HepG2 (cell line): ENCODE data around the gene ELP4. TPM values are rescaled to one million over a fixed set of nuclear protein-coding genes. Genes with fewer than 3 reads are reported as not detected.

Source experiments
- ATAC-seq: fragments of 200-7000 bp; cut with Tn5 transposase; 3 replicates; pipeline ENCODE4 v1.9.1; 2020; ENCODE audit warnings: mild to moderate bottlenecking, moderate library complexity
- BruUV-seq: library from RNA; stranded (reverse); fragments of 400-500 nt; replicated peaks from 2 replicates; lab custom pipeline; 2021; lab: Mats Ljungman, UMichigan
- CTCF ChIA-PET: fragments of 300-600 bp; formaldehyde crosslinking; extraction: SDS; loops from one replicate; lab custom pipeline; 2021; ENCODE audit warnings: low total read pairs, inconsistent platforms, low intra/inter-chr PET ratio; lab: Yijun Ruan, JAX
- POLR2A ChIA-PET: fragments of 350-600 bp; sonication (Branson Sonifier 250); formaldehyde crosslinking; loops from one replicate; lab custom pipeline; 2020; ENCODE audit warnings: antibody characterized with exemption, inconsistent platforms; lab: Yijun Ruan, JAX
- DNase-seq: peaks from one replicate; pipeline ENCODE4 v3.0.0-alpha.2; 2015; ENCODE audit warnings: low spot score
- FAIRE-seq: peaks from 3 replicates; lab custom pipeline; 2011; peaks lifted over from hg19 to GRCh38; lab: Jason Lieb, UNC
- H2AFZ ChIP-seq: one replicate; pipeline ENCODE4 v1.6.1; 2011; ENCODE audit warnings: low read length, inconsistent platforms
- H3K27ac ChIP-seq: fragments of 300-600 bp; 3 replicates; pipeline ENCODE4 v1.8.0; 2011; ENCODE audit warnings: mixed run types, mild to moderate bottlenecking, mixed read lengths, low read length, inconsistent platforms; ENCODE audit not compliant: insufficient read depth; ENCODE audit errors: extremely low read length
- H3K27me3 ChIP-seq, 2 experiments: fragments of 200-600 bp in 1 of 2; 2 replicates in 1 of 2; 3 replicates in 1 of 2; pipeline versions ENCODE4 v1.6.0 to v1.8.0; 2011; ENCODE audit warnings: low read length in 2 of 2, mild to moderate bottlenecking in 2 of 2, moderate library complexity in 2 of 2, inconsistent platforms in 1 of 2; ENCODE audit not compliant: insufficient read depth in 2 of 2, control insufficient read depth in 1 of 2
- H3K36me3 ChIP-seq, 2 experiments: fragments of 200-600 bp in 1 of 2; replicated peaks in 1 of 2; 2 replicates in 1 of 2; 3 replicates in 1 of 2; pipeline versions ENCODE4 v1.5.1 to v1.8.0; 2011; ENCODE audit warnings: low read length in 2 of 2, inconsistent platforms in 1 of 2; ENCODE audit not compliant: insufficient read depth in 2 of 2, control insufficient read depth in 1 of 2
- H3K4me1 ChIP-seq: 2 replicates; pipeline ENCODE4 v1.5.1; 2012; ENCODE audit warnings: low read length, inconsistent platforms; ENCODE audit not compliant: insufficient read depth
- H3K4me2 ChIP-seq: 2 replicates; pipeline ENCODE4 v1.6.0; 2011; ENCODE audit warnings: low read depth, low read length, inconsistent platforms
- H3K4me3 ChIP-seq, 3 experiments: fragments of 200-600 bp in 1 of 3; sonication (generic), shearing (Covaris generic) in 1 of 3; replicated peaks in 1 of 3; 2 replicates each; pipeline ENCODE4 v1.5.1; 2011 to 2016; ENCODE audit warnings: low read length in 3 of 3, inconsistent platforms in 2 of 3, low read depth in 2 of 3, mild to moderate bottlenecking in 2 of 3, control low read depth in 1 of 3, mixed read lengths in 1 of 3; ENCODE audit not compliant: insufficient read depth in 1 of 3
- H3K79me2 ChIP-seq: one replicate; pipeline ENCODE4 v1.6.1; 2011; ENCODE audit warnings: low read length, inconsistent platforms; ENCODE audit not compliant: insufficient read depth
- H3K9ac ChIP-seq: 2 replicates; pipeline ENCODE4 v1.6.0; 2011; ENCODE audit warnings: mild to moderate bottlenecking, low read depth, low read length, inconsistent platforms; ENCODE audit not compliant: insufficient read depth
- H3K9me3 ChIP-seq: 2 replicates; pipeline ENCODE4 v1.5.1; 2012; ENCODE audit warnings: mild to moderate bottlenecking, low read length
- H4K20me1 ChIP-seq: 2 replicates; pipeline ENCODE4 v1.6.0; 2011; ENCODE audit warnings: inconsistent platforms, mild to moderate bottlenecking, low read length, moderate library complexity; ENCODE audit not compliant: insufficient read depth
- HNF1B ChIP-seq: sonication (generic); formaldehyde crosslinking; IDR thresholded peaks from 2 replicates; pipeline ENCODE4 v1.5.1; 2020; ENCODE audit warnings: mild to moderate bottlenecking, moderate library complexity, missing genetic modification reagents
- JDP2 ChIP-seq: sonication (generic); formaldehyde crosslinking; IDR thresholded peaks from 2 replicates; pipeline ENCODE4 v1.8.1; 2022; ENCODE audit warnings: missing genetic modification reagents, borderline replicate concordance
- KAT8 ChIP-seq: IDR thresholded peaks from 2 replicates; pipeline ENCODE4 v1.6.1; 2016; ENCODE audit warnings: missing genetic modification reagents, missing compliant biosample characterization
- KDM5A ChIP-seq: fragments of 200-600 bp; sonication (generic); IDR thresholded peaks from 2 replicates; pipeline ENCODE4 v1.7.0; 2018; ENCODE audit warnings: antibody characterized with exemption, mild to moderate bottlenecking, low read length, borderline replicate concordance
- MYC ChIP-seq: sonication (generic); formaldehyde crosslinking; IDR thresholded peaks from 2 replicates; pipeline ENCODE4 v1.9.0; 2021; ENCODE audit warnings: missing genetic modification reagents, borderline replicate concordance
- NCOA5 ChIP-seq: sonication (generic); formaldehyde crosslinking; IDR thresholded peaks from 2 replicates; pipeline ENCODE4 v1.4.0; 2020; ENCODE audit warnings: missing genetic modification reagents
- ZNF274 ChIP-seq: sonication (generic); formaldehyde crosslinking; IDR thresholded peaks from 2 replicates; pipeline ENCODE4 v1.5.1; 2020; ENCODE audit warnings: mild to moderate bottlenecking, missing genetic modification reagents
- ZNF652 ChIP-seq: IDR thresholded peaks from 2 replicates; pipeline ENCODE4 v1.6.1; 2016; ENCODE audit warnings: low read depth, borderline replicate concordance
- ZNF691 ChIP-seq: sonication (generic); formaldehyde crosslinking; IDR thresholded peaks from 2 replicates; pipeline ENCODE4 v1.4.0; 2020; ENCODE audit warnings: missing genetic modification reagents, low read depth, mild to moderate bottlenecking, borderline replicate concordance
- WGBS: methylation state at CpG from one replicate; pipeline ENCODE4 v1.1.6; 2017; ENCODE audit warnings: low lambda C conversion rate; 5-methylcytosine and 5-hydroxymethylcytosine counted together
- in situ Hi-C: cut with HindIII; loops from 2 replicates; pipeline ENCODE4 v1.10.0; 2017; ENCODE audit warnings: low pct_unique_long_range_greater_than_20kb; ENCODE audit not compliant: extremely low pct_ligation_motif_present
- intact Hi-C: fragments of 100-400 bp; cut with micrococcal nuclease; formaldehyde crosslinking; loops from one replicate; pipeline ENCODE4 v1.10.0; 2022; ENCODE audit not compliant: unreplicated experiment
- polyA plus RNA-seq, 8 experiments: library from polyadenylated mRNA; depleted of rRNA in 3 of 8; stranded (reverse) in 7 of 8; unstranded in 1 of 8; fragments of >200 nt; fragmentation: Illumina TruSeq in 4 of 8; extraction: Trizol in 4 of 8; gene quantifications; 2 replicates each; pipeline versions ENCODE4 v1.2.1 to v1.2.3, GENCODE V29; 2011 to 2016; ENCODE audit warnings: low read depth in 4 of 8, missing spikeins in 1 of 8, mixed read lengths in 1 of 8; ENCODE audit not compliant: insufficient read depth in 1 of 8
- total RNA-seq, 5 experiments: library from RNA; depleted of rRNA; stranded (reverse); fragments of >200 nt; fragmentation: Illumina TruSeq; extraction: Trizol; gene quantifications; 2 replicates each; pipeline ENCODE4 v1.2.3, GENCODE V29; 2016; ENCODE audit warnings: low read depth in 1 of 5

Gene ELP4
- total and polyA plus RNA-seq, 2 of the 13 experiments (the other 11 are each of a cell fraction or from before 2014, with no cell fraction given): 12.8 to 19.1 TPM

GRCh38 chr11:31818425-31818755 lies 308.8 kb downstream of the ELP4 start (continued):
- TF ChIP-seq HNF1B (CRISPR knock-in tag): no peak
- no peak for TF ChIP-seq ZNF652 (CRISPR knock-in tag)
- no peak for TF ChIP-seq NCOA5
- no peak for TF ChIP-seq ZNF274 (CRISPR knock-in tag)
- no peak for TF ChIP-seq MYC (CRISPR knock-in tag)
- TF ChIP-seq, all 625 proteins: peak for 0

- H3K27me3 ChIP-seq: peaks cover 21 to 90% of the 10 kb centered on the region in 2 experiments
- no peak overlapping the region for H3K4me2 ChIP-seq
- no TSS peak for BruUV-seq
- intact Hi-C loops (loop anchor here (10.0 kb wide), 1 partner anchor 314 kb away; the partner anchor contains the start of genes ELP4 and IMMP1L), in situ Hi-C loops (no loop called here)
- no peak overlapping the region for H3K27ac ChIP-seq
- DNase-seq (no peak), FAIRE-seq (no peak), ATAC-seq (no peak)
- no peaks in the 10 kb centered on the region for H3K36me3 ChIP-seq
- H3K9ac ChIP-seq: no peak overlapping the region
- no peak overlapping the region for H2AFZ ChIP-seq
- H4K20me1 ChIP-seq: peaks cover 4% of the 10 kb centered on the region; the same call in 1 of the 2 replicates
- no peaks in the 10 kb centered on the region for H3K9me3 ChIP-seq
- CTCF ChIA-PET: no interaction called here
- H3K4me1 ChIP-seq: peaks cover 28% of the 10 kb centered on the region
- 65% methylated on average over 25 of the region's 26 CpGs for WGBS
- no peaks in the 10 kb centered on the region for H3K79me2 ChIP-seq
- no peak for TF ChIP-seq ZNF691 (CRISPR knock-in tag)
- no peak for TF ChIP-seq KDM5A
- no peak for TF ChIP-seq KAT8 (CRISPR knock-in tag)
- no peak for TF ChIP-seq JDP2 (CRISPR knock-in tag)
- POLR2A ChIA-PET: no interaction called here
- H3K4me3 ChIP-seq: no peak overlapping the region
Measured at GRCh38 chr11:31818874-31819331, 309.3 kb downstream of the ELP4 start.
